HT1080 (cell line): Measurements from ENCODE around the gene BABAM2. TPM values are rescaled to one million over a fixed set of nuclear protein-coding genes. Genes with fewer than 3 reads are reported as not detected.

ENCODE experiments used
- small RNA-seq: library from RNA; depleted of rRNA; stranded (forward); fragments of <200 nt; gene quantifications from one replicate; pipeline ENCODE3, GENCODE V24; 2014
- total RNA-seq: library from RNA; depleted of rRNA; stranded (reverse); fragments of >200 nt; shearing (Covaris generic); gene quantifications from 2 replicates; pipeline ENCODE4 v1.2.3, GENCODE V29; 2014; rRNA removed

BABAM2 gene
- total RNA-seq, 1 experiment from 2014 or later, result 31.8 TPM

Small RNAs within 50 kb of the gene (small RNA-seq; reads per million reads assigned to genes)
- gene MIR4263, result not detected
- gene RF02271, result not detected

Other genes starting within 250 kb of the BABAM2 start
- gene SUPT7L, start 227.1 kb upstream of the BABAM2 start, total RNA-seq, result 21.3 and 23.8 TPM in 2 replicates
- gene SLC4A1AP, start 226.8 kb upstream of the BABAM2 start, total RNA-seq, result 22.6 and 26.1 TPM in 2 replicates
- gene MRPL33, start 119.0 kb upstream of the BABAM2 start, total RNA-seq, result 192 and 248 TPM in 2 replicates
- 0.50 and 0.71 TPM in 2 replicates for gene RBKS, start 342 bp upstream of the BABAM2 start, total RNA-seq